IPS-18c (cell line): Measurements from ENCODE around the gene ALOX5AP.

Source experiments
- H3K4me3 ChIP-seq: 2 replicates; pipeline ENCODE4 v1.7.0; 2013; ENCODE audit warnings: low read depth, mild to moderate bottlenecking, low read length, moderate library complexity; ENCODE audit not compliant: insufficient read depth
- H3K9me3 ChIP-seq: one replicate; pipeline ENCODE4 v1.6.1; 2013; ENCODE audit warnings: mild to moderate bottlenecking, low read length, moderate library complexity; ENCODE audit not compliant: control insufficient read depth, insufficient read depth

Gene ALOX5AP

DNA sequence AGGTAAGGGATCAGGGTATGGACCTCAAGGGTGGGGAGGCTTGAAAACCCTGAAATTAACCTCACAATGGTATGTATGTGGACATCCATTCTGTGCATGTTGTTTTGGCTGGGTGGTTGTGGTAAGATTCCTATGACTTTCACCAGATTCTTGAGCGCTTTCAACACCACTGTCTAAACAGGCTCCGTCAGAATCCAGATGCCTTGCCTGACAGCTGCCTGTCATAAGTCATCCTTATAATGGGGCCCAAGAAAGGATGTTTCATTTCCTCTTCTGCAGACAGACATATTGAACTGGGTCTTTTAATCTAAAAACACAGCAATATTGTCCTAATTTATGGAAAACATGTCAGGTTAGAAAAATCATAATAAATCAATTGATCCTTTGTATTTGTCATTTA lies 41.3 kb downstream of the ALOX5AP start:
- H3K4me3 ChIP-seq, result no peak overlapping the region
- H3K9me3 ChIP-seq, result peaks cover 2% of the 10 kb centered on the region

DNA sequence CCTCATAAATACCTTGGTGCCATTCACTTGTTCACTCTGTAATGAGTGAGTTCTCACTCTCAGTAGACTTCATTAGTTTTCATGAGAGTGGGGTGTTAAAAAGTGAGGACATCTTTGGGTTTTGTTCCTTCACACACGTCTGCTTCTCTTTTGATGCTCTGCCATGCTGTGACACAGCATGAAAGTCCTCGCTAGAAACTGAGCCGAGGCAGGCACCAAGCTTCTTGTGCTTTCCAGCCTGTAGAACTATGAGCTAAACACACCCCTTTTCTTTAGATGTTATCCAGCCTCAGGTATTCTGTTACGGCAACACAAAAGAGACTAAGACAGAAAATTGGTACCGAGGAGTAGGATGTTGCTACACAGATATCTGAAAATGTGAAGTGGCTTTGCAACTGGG lies 43.7 kb downstream of the ALOX5AP start:
- Histone ChIP-seq H3K4me3 (no peak overlapping the region), H3K9me3 (peaks cover 2% of the 10 kb centered on the region)

DNA sequence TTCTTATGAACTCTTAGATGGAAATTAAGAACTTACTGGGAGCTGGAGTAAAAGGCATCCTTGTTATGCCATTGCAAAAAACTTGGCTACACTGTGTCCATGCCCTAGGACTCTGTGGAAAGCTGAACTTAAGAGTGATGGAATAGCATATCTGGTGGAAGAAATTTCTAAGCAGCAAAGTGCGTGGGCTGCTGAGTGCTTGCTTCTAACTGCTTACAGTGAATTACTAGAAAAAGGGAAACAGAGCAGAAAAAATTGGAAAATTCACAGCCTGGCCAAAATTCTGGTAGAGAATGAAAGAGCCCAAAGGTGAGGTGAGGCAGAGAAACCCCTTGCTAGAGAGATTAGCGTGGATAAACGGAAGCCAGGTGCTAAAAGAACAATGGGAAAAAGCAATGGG lies 44.3 kb downstream of the ALOX5AP start:
- peaks cover 2% of the 10 kb centered on the region for H3K9me3 ChIP-seq
- H3K4me3 ChIP-seq, result no peak overlapping the region

DNA sequence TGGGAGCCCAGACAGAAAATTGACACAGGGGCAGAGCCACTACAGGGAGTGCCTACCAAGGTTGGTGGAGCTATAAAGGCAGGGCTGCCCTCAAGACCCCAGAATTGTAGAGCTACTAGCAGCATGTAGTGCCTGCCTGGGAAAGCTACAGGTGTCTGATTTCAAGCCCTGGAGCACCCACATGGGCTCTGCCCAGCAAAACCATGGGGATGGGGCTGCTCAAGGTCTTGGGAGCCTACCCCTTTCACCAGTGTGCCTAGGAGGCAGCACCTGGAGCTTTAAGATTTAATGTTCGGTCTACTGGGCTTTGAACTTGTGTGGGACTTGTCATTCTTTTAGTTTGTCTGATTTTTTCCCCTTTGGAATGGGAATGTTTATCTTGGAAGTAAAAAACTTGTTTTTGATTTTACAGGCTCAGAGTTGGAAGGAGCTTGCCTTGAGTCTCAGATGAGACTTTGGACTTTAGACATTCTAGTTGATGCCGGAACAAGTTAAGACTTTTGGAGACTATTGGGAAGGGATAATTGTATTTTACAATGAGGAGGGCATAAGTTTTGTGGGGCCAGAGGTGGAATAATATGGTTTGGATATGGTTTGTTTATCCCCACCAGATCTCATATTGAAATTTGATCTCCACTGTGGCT lies 45.1 kb downstream of the ALOX5AP start:
- Histone ChIP-seq H3K4me3 (no peak overlapping the region), H3K9me3 (peaks cover 2% of the 10 kb centered on the region)

DNA sequence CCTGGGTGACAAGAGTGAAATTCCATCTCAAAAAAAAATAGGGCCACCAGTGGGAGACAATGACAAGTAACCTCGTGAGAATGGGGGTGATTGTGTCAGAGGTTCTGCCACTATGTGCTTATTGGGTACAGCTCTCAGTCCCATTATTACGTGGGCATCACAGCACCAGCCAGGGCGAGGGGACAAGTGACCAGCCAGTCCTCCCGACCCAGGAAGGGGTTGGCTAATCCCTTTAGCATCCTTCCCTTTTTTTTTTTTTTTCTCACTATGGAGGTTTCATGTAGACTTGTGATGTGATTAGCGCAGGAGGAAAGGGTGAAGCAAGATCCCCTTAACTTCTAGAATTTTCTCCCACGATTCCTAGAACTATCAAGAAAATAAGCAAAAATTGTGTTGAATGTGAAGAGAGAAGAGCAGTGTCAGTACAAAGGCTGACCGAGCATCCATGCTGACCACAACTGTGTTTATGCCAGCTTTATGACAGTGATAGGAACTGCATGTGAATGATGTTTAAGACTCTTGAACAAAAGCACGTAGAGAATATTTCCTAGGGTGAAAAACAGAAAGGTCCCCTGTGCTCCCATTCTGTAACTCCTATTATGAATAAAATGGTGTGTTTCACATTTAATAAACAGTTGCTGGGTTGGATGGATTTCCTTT lies 50.0 kb downstream of the ALOX5AP start:
- H3K9me3 ChIP-seq, result no peaks in the 10 kb centered on the region
- no peak overlapping the region for H3K4me3 ChIP-seq

DNA sequence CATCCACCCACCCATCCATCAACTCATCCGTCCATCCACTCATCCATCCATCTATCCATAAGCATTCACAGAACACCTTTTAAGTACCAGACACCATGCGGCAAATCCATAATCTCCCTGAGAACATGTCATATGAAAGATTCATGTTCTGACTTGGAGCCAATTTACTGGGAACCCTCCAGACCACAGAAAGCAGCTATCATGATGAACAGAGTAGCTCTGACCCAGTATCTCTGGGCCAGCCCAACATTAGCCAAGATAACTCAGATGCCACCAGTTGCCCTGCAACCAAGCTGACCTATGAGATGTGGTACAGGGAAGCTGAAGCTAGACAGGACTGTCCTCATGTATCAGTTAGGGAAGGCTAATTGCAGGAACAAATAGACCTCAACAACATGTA lies 51.3 kb downstream of the ALOX5AP start:
- Histone ChIP-seq H3K9me3 (no peaks in the 10 kb centered on the region), H3K4me3 (no peak overlapping the region)

DNA sequence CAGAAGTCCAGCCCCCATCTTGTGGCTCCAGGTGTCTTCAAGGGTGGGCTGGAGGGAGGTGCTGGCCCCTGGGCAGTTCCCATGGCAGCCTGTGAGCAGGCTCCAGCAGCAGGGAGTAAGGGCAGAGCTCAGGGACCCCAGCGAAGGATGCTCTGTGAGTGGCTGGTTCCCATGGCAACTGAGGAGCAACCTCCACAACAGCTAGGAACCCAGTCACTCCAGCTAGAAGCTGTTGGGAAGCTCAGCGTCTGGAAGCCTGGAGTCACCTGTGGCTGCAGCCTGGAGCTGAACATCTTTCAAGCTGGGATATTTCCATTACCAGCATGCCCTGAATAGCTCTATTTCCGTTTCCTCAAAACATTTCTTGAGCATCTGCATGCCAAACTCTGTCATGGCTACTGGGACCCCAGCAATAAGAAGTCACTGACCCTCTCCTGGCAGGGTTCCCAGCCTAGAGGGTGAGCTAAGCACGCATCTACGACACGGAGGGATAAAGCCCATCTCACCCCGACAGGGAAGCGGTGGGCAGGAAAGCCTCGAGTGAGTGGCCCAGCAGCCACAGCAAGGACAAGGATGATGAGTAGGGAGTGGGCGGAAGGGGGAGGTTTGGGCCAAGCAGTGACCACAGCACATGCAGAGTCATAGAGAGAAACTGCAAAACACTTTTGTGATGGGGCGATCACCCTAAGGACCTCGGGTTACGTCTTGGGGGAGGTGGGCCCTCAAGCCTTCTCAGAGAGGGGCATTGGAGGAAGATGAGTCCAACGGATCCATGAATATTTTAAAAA lies 52.6 kb downstream of the ALOX5AP start:
- no peaks in the 10 kb centered on the region for H3K9me3 ChIP-seq
- no peak overlapping the region for H3K4me3 ChIP-seq

DNA sequence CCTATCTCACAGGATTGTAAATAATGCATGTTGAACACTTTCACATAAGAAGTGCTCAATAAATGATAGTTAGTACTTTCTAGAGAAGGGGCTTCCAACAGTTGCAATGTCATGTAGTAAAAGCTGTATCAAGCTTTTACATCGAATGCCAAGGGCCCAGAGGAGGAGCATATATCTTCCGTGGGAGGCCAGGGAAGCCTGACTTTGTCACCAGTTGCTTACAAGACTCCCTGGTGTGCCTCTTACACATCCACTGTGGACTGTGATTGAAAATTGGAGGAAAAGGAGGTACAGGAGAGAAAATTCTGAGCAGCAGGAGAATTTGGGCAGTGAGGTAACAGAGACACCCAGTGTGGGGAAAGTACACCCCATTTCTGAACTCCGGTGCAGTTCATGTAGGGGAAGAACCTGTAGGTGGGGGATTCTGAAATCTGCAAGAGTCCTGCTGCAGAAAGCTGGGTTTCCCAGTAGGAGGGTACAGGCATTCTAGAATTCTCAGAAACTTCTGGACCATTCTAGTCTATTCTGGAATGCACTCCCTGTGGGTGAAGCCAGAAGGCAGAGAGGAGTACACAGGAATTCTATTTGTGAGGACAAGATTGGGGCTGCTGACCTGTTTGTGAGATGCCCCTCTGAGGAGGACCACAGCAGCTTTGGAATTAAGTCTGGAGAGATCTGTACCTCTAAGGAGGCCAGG lies 54.0 kb downstream of the ALOX5AP start:
- Histone ChIP-seq H3K4me3 (no peak overlapping the region), H3K9me3 (no peaks in the 10 kb centered on the region)

DNA sequence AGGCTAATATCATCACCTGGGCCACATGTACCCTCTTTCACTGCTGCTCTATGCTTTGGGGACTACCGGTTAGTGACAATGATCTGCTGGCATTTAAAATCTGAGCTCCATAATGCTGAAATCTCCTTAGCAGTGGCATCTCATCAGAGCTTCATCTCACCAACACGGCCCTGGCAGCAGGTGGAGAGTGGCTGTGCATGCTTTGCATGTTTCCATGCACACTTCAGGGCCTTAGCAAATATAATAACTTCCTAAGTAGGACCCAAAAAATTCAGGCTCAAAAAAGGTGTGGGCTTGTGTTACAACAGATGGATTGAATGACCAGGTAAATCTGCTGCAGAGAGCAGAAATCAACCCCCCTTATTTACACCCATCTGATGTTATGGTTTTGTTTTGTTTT lies 55.2 kb downstream of the ALOX5AP start:
- no peaks in the 10 kb centered on the region for H3K9me3 ChIP-seq
- no peak overlapping the region for H3K4me3 ChIP-seq

DNA sequence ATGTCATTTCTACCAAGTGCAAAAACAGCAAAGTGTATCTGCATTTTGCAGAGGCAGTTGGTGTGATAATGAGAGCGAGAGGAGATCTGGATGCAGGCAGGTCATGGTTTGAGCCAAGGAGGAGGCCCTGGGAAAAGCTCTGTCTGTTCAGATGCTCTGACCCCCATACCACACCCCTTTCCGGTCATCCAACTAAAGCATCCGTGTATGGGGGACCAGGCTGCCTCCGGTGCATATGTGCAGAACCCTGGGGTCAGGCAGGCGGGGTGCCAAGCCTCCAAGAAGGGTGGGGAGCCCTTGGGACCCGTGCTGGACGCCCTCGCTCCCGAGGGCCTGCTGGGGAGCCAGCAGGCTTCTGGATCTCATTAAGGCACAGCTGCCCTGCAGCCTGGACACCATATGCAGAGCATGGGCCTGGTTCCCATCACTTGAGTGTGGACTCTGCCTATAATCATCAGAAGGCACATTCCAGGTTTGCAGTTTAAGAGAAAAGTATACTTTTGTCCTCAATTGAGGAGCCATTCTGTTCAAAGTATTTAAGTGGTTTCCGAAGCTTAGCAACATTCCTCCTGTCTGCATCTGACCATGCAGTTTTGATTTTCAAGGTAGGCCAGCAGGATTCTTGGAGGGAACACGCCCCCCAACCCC lies 56.1 kb downstream of the ALOX5AP start:
- no peak overlapping the region for H3K4me3 ChIP-seq
- no peaks in the 10 kb centered on the region for H3K9me3 ChIP-seq

DNA sequence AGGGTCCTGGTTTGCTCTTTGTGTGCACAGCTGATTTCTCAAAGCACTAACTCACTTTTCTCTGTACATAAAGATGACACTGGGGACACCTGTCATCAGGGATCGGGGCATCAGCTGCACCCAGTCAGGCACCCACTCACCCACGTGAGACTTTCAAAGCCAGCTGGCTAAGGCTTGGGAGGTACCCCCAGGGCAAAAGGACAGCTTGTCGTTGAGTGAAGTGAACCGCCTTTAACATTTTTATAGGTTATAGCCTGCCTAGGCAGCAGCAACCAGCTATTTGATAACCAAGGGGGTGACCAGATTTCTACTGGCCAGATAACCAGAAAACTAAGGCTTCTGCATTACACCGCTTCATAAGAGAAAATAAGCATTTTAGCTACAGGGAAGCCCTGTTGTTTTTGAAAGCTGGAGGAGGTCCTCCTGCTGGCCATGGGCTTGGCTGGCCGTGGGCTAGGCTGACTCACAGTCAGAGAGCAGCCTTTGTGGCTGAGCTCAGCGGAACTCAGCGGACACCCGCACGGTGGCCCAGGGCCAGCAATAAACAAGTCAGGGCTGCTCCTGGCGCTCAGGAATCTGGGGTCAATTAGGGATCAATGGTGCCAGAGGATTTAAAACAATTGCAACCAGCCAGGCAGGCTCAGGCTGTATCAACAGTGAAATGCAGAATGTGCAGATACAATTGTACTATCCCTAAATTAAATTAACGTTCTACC lies 57.1 kb downstream of the ALOX5AP start:
- H3K9me3 ChIP-seq, result no peaks in the 10 kb centered on the region
- no peak overlapping the region for H3K4me3 ChIP-seq

DNA sequence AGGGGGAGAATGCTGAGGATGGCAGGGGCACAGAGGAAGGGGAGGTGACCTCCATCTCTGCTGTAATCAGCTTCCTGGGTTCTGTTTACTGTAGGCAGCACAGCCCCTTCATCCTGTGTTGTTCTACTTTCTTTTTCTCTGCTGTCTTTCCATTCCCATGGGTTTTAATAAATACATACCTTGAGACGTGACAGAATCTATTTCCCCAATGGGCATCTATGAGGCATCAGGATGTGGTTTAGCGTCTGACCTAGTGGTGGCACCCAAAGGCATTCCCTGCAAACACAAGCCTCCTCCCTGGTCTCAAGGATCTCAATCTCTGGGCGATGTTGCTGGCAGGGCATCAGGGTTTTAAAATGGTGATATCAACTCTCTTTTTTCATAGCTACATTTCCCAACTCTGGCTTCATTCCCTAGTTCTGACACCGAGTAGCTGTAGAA lies 60.8 kb downstream of the ALOX5AP start:
- no peaks in the 10 kb centered on the region for H3K9me3 ChIP-seq
- no peak overlapping the region for H3K4me3 ChIP-seq

DNA sequence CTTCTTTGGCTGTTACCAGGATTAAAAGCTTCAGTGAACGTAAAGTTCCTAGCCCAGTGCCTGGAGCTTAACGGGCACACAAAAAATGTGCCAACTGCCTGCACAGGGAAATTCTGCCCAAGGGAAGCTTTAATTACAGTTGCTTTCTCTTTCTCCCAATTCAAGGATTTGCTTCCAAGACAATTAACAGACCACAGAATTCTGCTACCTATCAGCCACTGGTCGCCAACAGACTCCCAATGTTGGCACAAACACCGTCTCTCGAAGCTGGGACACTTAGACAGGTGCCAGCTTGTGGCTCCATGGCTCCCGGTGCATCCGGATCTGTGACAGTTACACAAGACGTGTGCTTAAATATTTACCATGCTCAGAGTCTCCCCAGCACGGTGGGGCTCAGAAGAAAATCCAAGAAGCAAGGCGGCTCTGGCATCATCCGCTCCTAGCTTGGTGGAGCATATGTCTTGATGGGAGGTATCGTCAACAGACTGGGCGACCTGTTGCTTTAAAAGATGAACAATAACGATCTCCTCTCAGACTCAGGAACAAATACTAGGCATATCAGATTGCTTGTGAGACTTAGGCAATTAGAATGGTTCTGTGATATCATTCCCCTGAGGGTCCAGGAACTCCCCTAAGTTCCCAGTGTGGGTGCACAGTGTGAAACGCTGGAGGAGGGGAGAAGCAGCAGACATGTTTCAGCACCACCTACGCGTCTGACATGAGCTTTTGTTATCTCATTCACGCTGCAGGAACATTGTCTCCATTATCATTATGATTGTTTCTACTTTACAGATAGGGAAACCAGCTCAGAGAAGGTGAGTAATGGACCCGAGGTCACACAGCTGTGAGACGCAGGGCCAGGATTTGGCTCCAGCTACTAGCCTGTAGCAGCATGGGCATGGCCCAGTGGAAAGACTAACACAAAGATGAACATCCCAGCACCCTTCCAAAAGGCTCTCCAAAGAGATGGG lies 61.6 kb downstream of the ALOX5AP start:
- H3K4me3 ChIP-seq, result no peak overlapping the region
- no peaks in the 10 kb centered on the region for H3K9me3 ChIP-seq

DNA sequence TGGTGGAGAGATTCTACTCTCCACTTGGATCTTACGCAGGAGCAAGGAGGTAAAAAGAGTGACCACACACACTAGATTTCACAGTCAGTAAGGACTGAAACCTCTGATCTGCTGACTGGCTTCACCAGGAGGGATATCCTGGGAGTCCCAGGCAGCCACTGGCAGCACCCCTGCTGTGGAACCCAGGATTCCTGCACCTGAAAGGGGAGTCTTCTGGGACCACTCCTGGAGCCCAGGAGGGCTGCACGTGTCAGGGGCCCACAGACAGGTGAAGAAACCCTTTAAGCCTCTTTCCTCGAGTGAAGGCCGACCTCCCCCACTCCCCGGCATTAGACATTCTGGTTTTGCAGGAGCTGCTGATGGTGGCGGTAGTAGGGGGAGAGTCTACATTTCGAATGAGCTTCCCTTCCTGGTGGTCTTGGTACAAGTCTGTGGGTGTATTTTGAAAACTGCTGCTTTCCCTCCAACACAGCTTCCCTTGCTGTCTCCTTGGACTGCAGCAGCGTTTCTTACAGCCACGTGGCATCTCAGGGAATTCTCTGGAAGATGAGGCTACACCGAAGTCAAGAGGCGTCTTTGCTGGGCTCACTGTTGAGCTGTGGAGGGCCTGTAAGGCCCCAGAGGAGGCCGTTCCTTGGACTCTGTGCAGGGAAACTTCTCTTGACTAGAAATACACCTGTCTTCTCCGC lies 62.6 kb downstream of the ALOX5AP start:
- Histone ChIP-seq H3K9me3 (no peaks in the 10 kb centered on the region), H3K4me3 (no peak overlapping the region)

DNA sequence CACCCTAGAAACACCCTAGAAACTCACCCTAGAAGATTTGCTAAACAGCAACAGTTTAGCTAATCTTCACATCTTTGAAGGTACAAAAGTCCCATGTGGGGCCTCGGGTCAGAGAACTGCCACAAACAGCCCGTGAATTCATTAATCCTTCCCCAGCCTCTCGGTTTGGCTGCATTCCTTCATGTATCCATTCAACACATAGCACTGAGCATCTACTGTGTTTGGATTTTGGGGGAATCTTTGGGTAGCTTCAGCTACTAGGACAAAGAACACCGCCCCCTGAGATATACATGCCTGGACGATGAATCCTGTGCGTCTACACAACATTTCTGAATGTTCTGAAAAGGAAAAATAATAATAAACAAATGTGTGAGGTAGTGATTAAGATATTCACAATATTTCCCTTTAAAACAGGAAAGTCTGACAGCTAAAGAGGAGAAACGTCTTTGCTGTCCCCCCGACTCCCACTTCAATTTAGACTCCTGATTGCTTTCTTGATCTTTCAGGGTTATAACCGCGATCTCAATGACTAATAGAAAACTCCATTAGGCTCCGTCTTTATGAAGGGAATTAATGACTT lies 63.5 kb downstream of the ALOX5AP start:
- Histone ChIP-seq H3K4me3 (no peak overlapping the region), H3K9me3 (no peaks in the 10 kb centered on the region)
